ENCODE data around the gene FADS3. TPM values are rescaled to one million over a fixed set of nuclear protein-coding genes. Genes with fewer than 3 reads are reported as not detected.

The FADS3 gene
- total RNA-seq, 1 experiment from 2014 or later, result 67.9 TPM

GRCh38 chr11:61868571-61869428, 22.5 kb downstream of the FADS3 start:
- H3K9me2 ChIP-seq (replicated peaks; ENCODE audit: low read length), result no peaks in the 10 kb centered on the region
- TF ChIP-seq EZH2phosphoT487 (IDR thresholded peaks at IDR 0.05; ENCODE audit: borderline replicate concordance, low read length) (no peak), EZH2 (IDR thresholded peaks at IDR 0.05; ENCODE audit: low read length, unreplicated experiment) (no peak), CTCF (conservative IDR thresholded peaks at IDR 0.05; ENCODE audit: low read depth, low read length) (no peak)
- peaks cover 3% of the 10 kb centered on the region; the same call in 1 of the 2 replicates for H3K4me1 ChIP-seq (ENCODE audit: insufficient read depth, low read length)
- no peaks in the 10 kb centered on the region; the same call in 1 of the 2 replicates for H3K36me3 ChIP-seq (ENCODE audit: low read depth, low read length)
- H4K20me1 ChIP-seq (ENCODE audit: low read length), result no peaks in the 10 kb centered on the region
- no peaks in the 10 kb centered on the region for H3K79me2 ChIP-seq (ENCODE audit: low read length)
- H3K9ac ChIP-seq (ENCODE audit: low read length), result no peak overlapping the region
- no peak overlapping the region for H2AFZ ChIP-seq (ENCODE audit: low read length)
- H3K9me3 ChIP-seq (ENCODE audit: low read length), result no peaks in the 10 kb centered on the region
- intact Hi-C loops (cut with micrococcal nuclease), result no loop called here
- DNase-seq (no peak), ATAC-seq (no peak)
- no peak overlapping the region for H3K27ac ChIP-seq (ENCODE audit: low read length)
- H3K4me2 ChIP-seq (ENCODE audit: low read length), result no peak overlapping the region
- CTCF ChIA-PET, result no interaction called here
- no peaks in the 10 kb centered on the region for H3F3A ChIP-seq (ENCODE audit: low read length, unreplicated experiment)
- POLR2A ChIA-PET (ENCODE audit: unreplicated experiment), result no interaction called here
- H3K4me3 ChIP-seq (ENCODE audit: low read length), result no peak overlapping the region
- no TSS peak for BruUV-seq (replicated peaks)
- H3K27me3 ChIP-seq (ENCODE audit: low read length), result no peaks in the 10 kb centered on the region

GRCh38 chr11:61866958-61867343, 24.4 kb downstream of the FADS3 start:
- H3K36me3 ChIP-seq (ENCODE audit: low read depth, low read length), result no peaks in the 10 kb centered on the region; the same call in 1 of the 2 replicates
- H4K20me1 ChIP-seq (ENCODE audit: low read length), result no peaks in the 10 kb centered on the region

More at GRCh38 chr11:61866958-61867343, 24.4 kb downstream of the FADS3 start:
- intact Hi-C loops (cut with micrococcal nuclease), result no loop called here
- TF ChIP-seq EZH2phosphoT487 (IDR thresholded peaks at IDR 0.05; ENCODE audit: borderline replicate concordance, low read length), result no peak
- TF ChIP-seq CTCF (conservative IDR thresholded peaks at IDR 0.05; ENCODE audit: low read depth, low read length), result no peak
- no peak for TF ChIP-seq EZH2 (IDR thresholded peaks at IDR 0.05; ENCODE audit: low read length, unreplicated experiment)
- no peak overlapping the region for H3K9ac ChIP-seq (ENCODE audit: low read length)
- H3K9me3 ChIP-seq (ENCODE audit: low read length), result no peaks in the 10 kb centered on the region
- H3K4me2 ChIP-seq (ENCODE audit: low read length), result no peak overlapping the region
- no peaks in the 10 kb centered on the region for H3K9me2 ChIP-seq (replicated peaks; ENCODE audit: low read length)
- no peaks in the 10 kb centered on the region for H3F3A ChIP-seq (ENCODE audit: low read length, unreplicated experiment)
- no peak for ATAC-seq
- no peak for DNase-seq
- BruUV-seq (replicated peaks), result no TSS peak
- no peak overlapping the region for H3K27ac ChIP-seq (ENCODE audit: low read length)
- no peak overlapping the region for H3K4me3 ChIP-seq (ENCODE audit: low read length)
- no peaks in the 10 kb centered on the region for H3K27me3 ChIP-seq (ENCODE audit: low read length)
- H3K4me1 ChIP-seq (ENCODE audit: insufficient read depth, low read length), result peaks cover 3% of the 10 kb centered on the region; the same call in 1 of the 2 replicates
- ChIA-PET CTCF (no interaction called here), POLR2A (ENCODE audit: unreplicated experiment) (no interaction called here)
- no peak overlapping the region for H2AFZ ChIP-seq (ENCODE audit: low read length)
- H3K79me2 ChIP-seq (ENCODE audit: low read length), result no peaks in the 10 kb centered on the region
